Sigmoid colon (tissue), 4 donors: ENCODE results near the gene MAP4K4.

Experiments
- EP300 ChIP-seq, 4 donors: sonication (generic); formaldehyde crosslinking; IDR thresholded peaks; one replicate each; pipeline ENCODE4 v1.6.1; 2017; ENCODE audit warnings: antibody characterized with exemption in 4 of 4
- POLR2A ChIP-seq, 2 donors: fragments of 450-650 bp; IDR thresholded peaks; one replicate each; pipeline ENCODE4 v1.6.1; 2016; ENCODE audit warnings: antibody characterized with exemption in 2 of 2, mild to moderate bottlenecking in 2 of 2, moderate library complexity in 2 of 2
- POLR2AphosphoS5 ChIP-seq, 4 donors: sonication (generic); formaldehyde crosslinking; IDR thresholded peaks; one replicate each; pipeline ENCODE4 v1.6.1; 2017; ENCODE audit warnings: antibody characterized with exemption in 4 of 4
- TF ChIP-seq, protein P1 (sequence below), 4 experiments: fragments of 450-650 bp in 3 of 4; fragments of 200-600 bp in 1 of 4; IDR thresholded peaks; one replicate each; pipeline ENCODE4 v1.5.1; 2016 to 2019; ENCODE audit warnings: antibody characterized with exemption in 4 of 4, mild to moderate bottlenecking in 3 of 4, moderate library complexity in 2 of 4

- TF ChIP-seq, protein P1, sequence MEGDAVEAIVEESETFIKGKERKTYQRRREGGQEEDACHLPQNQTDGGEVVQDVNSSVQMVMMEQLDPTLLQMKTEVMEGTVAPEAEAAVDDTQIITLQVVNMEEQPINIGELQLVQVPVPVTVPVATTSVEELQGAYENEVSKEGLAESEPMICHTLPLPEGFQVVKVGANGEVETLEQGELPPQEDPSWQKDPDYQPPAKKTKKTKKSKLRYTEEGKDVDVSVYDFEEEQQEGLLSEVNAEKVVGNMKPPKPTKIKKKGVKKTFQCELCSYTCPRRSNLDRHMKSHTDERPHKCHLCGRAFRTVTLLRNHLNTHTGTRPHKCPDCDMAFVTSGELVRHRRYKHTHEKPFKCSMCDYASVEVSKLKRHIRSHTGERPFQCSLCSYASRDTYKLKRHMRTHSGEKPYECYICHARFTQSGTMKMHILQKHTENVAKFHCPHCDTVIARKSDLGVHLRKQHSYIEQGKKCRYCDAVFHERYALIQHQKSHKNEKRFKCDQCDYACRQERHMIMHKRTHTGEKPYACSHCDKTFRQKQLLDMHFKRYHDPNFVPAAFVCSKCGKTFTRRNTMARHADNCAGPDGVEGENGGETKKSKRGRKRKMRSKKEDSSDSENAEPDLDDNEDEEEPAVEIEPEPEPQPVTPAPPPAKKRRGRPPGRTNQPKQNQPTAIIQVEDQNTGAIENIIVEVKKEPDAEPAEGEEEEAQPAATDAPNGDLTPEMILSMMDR (IDR thresholded peaks at IDR 0.05), result no peak
- TF ChIP-seq POLR2A (IDR thresholded peaks at IDR 0.05) (no peak), POLR2AphosphoS5 (IDR thresholded peaks at IDR 0.05) (no peak), EP300 (IDR thresholded peaks at IDR 0.05) (no peak)
Observed at GRCh38 chr2:101899265-101899664, 201.8 kb downstream of the MAP4K4 start.
